ENCODE results near the gene USP9Y.

The USP9Y gene

GRCh38 chrY:12734051-12734450, 33.0 kb downstream of the USP9Y start:
- H3K36me3 ChIP-seq (ENCODE audit: insufficient read depth, low read length), result no peaks in the 10 kb centered on the region
- H3K9me3 ChIP-seq (ENCODE audit: control insufficient read depth, insufficient read depth, low read length), result no peaks in the 10 kb centered on the region
- H3K4me1 ChIP-seq (ENCODE audit: insufficient read depth, low read length), result no peaks in the 10 kb centered on the region
- H3K9ac ChIP-seq (ENCODE audit: low read depth, low read length), result no peak overlapping the region

GRCh38 chrY:12741414-12741813, 40.4 kb downstream of the USP9Y start:
- Histone ChIP-seq H3K36me3 (ENCODE audit: insufficient read depth, low read length) (no peaks in the 10 kb centered on the region), H3K9ac (ENCODE audit: low read depth, low read length) (no peak overlapping the region), H3K9me3 (ENCODE audit: control insufficient read depth, insufficient read depth, low read length) (no peaks in the 10 kb centered on the region), H3K4me1 (ENCODE audit: insufficient read depth, low read length) (no peaks in the 10 kb centered on the region)

DNA sequence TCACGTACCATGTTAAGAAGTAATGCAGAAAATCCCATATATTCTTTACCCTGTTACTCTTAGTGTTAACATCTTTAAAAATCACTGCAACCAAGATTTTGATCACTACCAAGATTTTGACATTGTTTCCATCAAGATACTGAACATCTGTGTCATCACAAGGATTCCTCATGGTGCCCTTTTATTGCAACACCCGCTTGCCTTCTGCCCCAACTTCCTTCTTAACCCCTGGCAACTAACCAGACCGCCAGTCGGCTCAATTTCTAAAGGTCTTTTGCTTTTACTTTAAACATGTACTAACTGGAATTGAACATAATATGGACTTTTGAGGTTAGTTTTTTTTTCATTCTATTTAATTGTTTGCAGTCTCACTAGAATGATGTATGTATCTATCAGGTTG, 41.7 kb downstream of the USP9Y start:
- Histone ChIP-seq H3K4me1 (ENCODE audit: insufficient read depth, low read length) (no peaks in the 10 kb centered on the region), H3K9me3 (ENCODE audit: control insufficient read depth, insufficient read depth, low read length) (no peaks in the 10 kb centered on the region), H3K36me3 (ENCODE audit: insufficient read depth, low read length) (no peaks in the 10 kb centered on the region), H3K9ac (ENCODE audit: low read depth, low read length) (no peak overlapping the region)

DNA sequence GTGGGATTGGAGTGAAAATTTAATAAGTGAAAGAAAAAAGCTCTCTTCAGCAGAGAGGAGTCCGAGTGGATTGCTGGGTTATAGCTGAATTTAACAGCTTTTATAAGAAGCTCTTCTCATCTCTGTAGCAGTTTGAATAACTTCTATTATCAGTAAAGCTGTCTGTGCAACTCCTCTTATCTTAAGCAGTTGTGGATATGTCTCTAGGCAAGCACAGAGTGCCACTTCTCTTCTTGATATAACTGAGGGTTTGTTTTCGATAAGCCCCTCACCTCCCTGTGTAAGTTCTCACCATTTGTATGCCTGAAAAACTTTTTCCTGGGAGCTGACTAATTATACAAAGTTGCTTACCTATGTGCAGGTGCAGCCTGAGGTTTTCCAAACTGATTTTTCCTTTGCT, 43.1 kb downstream of the USP9Y start:
- H3K36me3 ChIP-seq (ENCODE audit: insufficient read depth, low read length), result no peaks in the 10 kb centered on the region

DNA sequence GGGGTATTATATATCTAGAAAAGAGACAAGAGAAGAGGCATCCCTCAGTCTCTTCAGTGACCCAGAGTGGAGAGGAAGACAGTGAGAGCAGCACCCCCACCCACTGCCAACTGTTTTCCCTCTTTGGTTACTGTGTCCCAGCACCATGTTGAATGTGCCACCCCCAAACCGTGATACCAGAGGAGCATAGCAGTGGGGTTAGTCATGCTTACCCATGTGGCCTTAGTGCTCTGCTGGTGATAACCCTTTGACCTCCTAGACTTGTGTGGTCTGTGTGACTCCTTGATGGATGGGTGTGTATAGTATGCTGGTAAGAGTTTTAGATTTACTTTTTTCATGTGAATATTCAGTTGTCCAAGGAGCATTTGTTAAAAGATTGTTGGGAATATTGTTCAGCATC, 48.3 kb downstream of the USP9Y start:
- Histone ChIP-seq H3K9ac (ENCODE audit: low read depth, low read length) (no peak overlapping the region), H3K4me1 (ENCODE audit: insufficient read depth, low read length) (no peaks in the 10 kb centered on the region), H3K36me3 (ENCODE audit: insufficient read depth, low read length) (no peaks in the 10 kb centered on the region), H3K9me3 (ENCODE audit: control insufficient read depth, insufficient read depth, low read length) (no peaks in the 10 kb centered on the region)

More for the DNA sequence above, 43.1 kb downstream of the USP9Y start:
- H3K9ac ChIP-seq (ENCODE audit: low read depth, low read length), result no peak overlapping the region
- H3K9me3 ChIP-seq (ENCODE audit: control insufficient read depth, insufficient read depth, low read length), result no peaks in the 10 kb centered on the region
- no peaks in the 10 kb centered on the region for H3K4me1 ChIP-seq (ENCODE audit: insufficient read depth, low read length)

- no peak overlapping the region for H3K9ac ChIP-seq (ENCODE audit: low read depth, low read length)
- H3K36me3 ChIP-seq (ENCODE audit: insufficient read depth, low read length), result no peaks in the 10 kb centered on the region
- H3K4me1 ChIP-seq (ENCODE audit: insufficient read depth, low read length), result no peaks in the 10 kb centered on the region
- H3K9me3 ChIP-seq (ENCODE audit: control insufficient read depth, insufficient read depth, low read length), result no peaks in the 10 kb centered on the region
Measured at GRCh38 chrY:12752856-12753255, 51.8 kb downstream of the USP9Y start.

DNA sequence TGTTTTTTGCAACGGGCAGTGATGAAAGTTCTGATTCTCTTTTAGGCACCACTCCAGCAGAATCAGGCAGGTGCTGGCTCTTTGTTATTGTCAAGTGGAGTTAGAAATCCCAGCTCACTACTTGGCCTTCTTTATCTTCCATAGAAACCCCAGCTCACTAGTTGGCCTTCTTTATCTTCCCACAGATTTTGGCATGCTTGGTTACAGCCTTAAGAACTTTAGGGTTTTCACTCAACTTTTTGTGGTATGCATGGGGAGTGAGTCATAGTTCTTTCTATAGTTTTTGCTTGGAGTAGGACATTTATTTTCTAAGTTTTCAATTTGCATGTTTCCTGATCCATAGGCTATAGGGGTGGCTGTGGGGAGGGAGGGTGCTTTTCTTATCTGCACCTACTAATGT, 55.0 kb downstream of the USP9Y start:
- Histone ChIP-seq H3K9me3 (ENCODE audit: control insufficient read depth, insufficient read depth, low read length) (no peaks in the 10 kb centered on the region), H3K9ac (ENCODE audit: low read depth, low read length) (no peak overlapping the region), H3K4me1 (ENCODE audit: insufficient read depth, low read length) (no peaks in the 10 kb centered on the region), H3K36me3 (ENCODE audit: insufficient read depth, low read length) (no peaks in the 10 kb centered on the region)

DNA sequence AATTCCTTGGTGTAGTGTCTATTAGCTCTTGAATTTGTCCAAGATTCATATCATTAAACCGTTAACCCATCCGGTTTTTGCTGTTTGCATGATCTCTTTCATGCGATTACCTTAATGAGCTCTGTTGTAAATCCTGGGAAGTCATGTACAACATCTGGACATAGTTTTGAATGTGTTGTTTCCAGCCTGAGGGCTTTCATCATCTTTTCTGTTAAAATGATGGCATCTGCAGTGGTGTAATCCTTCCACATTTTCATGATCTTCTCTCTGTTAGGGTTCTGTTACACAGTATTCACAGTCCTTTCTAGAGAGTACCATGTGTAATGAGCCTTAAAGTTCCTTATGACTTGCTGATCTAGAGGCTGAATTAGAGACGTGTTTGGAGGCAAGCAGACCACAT, 64.9 kb downstream of the USP9Y start:
- no peak overlapping the region for H3K9ac ChIP-seq (ENCODE audit: low read depth, low read length)
- H3K36me3 ChIP-seq (ENCODE audit: insufficient read depth, low read length), result no peaks in the 10 kb centered on the region
- no peaks in the 10 kb centered on the region for H3K9me3 ChIP-seq (ENCODE audit: control insufficient read depth, insufficient read depth, low read length)
- no peaks in the 10 kb centered on the region for H3K4me1 ChIP-seq (ENCODE audit: insufficient read depth, low read length)

DNA sequence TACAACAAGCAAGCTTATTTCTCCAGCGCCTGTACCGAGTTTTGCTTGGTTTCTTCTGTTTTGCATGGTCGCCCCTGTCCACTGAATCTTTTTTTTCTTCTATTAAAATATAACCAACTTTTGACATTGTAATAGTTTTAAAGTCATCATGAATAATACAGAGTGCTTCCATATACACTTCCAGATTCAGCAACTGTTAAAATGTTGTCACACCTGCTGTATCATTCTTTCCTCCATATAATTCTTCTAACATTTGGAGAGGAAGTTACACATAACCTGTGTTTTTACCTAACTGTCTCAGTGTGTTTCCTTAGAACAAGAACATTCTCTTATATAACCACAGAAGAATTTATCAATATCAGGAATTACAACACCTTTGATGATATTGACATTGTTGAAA, 83.5 kb downstream of the USP9Y start:
- Histone ChIP-seq H3K36me3 (ENCODE audit: insufficient read depth, low read length) (no peaks in the 10 kb centered on the region), H3K9ac (ENCODE audit: low read depth, low read length) (no peak overlapping the region), H3K4me1 (ENCODE audit: insufficient read depth, low read length) (no peaks in the 10 kb centered on the region), H3K9me3 (ENCODE audit: control insufficient read depth, insufficient read depth, low read length) (no peaks in the 10 kb centered on the region)

GRCh38 chrY:12793999-12794398, 93.0 kb downstream of the USP9Y start:
- no peak overlapping the region for H3K9ac ChIP-seq (ENCODE audit: low read depth, low read length)
- H3K9me3 ChIP-seq (ENCODE audit: control insufficient read depth, insufficient read depth, low read length), result no peaks in the 10 kb centered on the region
- H3K36me3 ChIP-seq (ENCODE audit: insufficient read depth, low read length), result no peaks in the 10 kb centered on the region
- H3K4me1 ChIP-seq (ENCODE audit: insufficient read depth, low read length), result no peaks in the 10 kb centered on the region

- H3K9ac ChIP-seq (ENCODE audit: low read depth, low read length), result no peak overlapping the region
- H3K36me3 ChIP-seq (ENCODE audit: insufficient read depth, low read length), result no peaks in the 10 kb centered on the region
- no peaks in the 10 kb centered on the region for H3K4me1 ChIP-seq (ENCODE audit: insufficient read depth, low read length)
- H3K9me3 ChIP-seq (ENCODE audit: control insufficient read depth, insufficient read depth, low read length), result no peaks in the 10 kb centered on the region
Measured at GRCh38 chrY:12808046-12808445, 107.0 kb downstream of the USP9Y start.

- Histone ChIP-seq H3K9ac (ENCODE audit: low read depth, low read length) (no peak overlapping the region), H3K36me3 (ENCODE audit: insufficient read depth, low read length) (no peaks in the 10 kb centered on the region), H3K4me1 (ENCODE audit: insufficient read depth, low read length) (no peaks in the 10 kb centered on the region), H3K9me3 (ENCODE audit: control insufficient read depth, insufficient read depth, low read length) (no peaks in the 10 kb centered on the region)
Measured at GRCh38 chrY:12809034-12809433, 108.0 kb downstream of the USP9Y start.

- Histone ChIP-seq H3K4me1 (ENCODE audit: insufficient read depth, low read length) (no peaks in the 10 kb centered on the region), H3K36me3 (ENCODE audit: insufficient read depth, low read length) (no peaks in the 10 kb centered on the region), H3K9ac (ENCODE audit: low read depth, low read length) (no peak overlapping the region)
Measured at GRCh38 chrY:12823408-12823807, 122.4 kb downstream of the USP9Y start.

DNA sequence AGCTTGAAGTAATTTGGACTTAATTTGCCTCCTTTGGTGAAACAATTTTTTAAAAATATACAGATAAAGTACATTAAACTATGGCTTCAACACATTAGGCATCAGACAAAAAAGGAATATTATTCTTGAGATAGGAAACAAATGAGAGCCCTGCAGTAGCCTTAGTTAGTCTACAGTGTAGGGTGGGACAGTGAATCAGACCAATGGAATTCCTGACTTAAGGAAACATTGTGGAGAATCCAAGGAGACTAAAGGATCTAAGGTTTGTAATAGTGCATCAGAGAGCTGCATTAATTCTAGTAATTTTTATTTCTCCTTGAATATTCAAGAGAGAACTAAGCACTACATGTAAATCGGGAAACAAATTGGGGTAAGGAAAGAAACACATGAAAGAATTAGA, 125.8 kb downstream of the USP9Y start:
- Histone ChIP-seq H3K36me3 (ENCODE audit: insufficient read depth, low read length) (no peaks in the 10 kb centered on the region), H3K9me3 (ENCODE audit: control insufficient read depth, insufficient read depth, low read length) (no peaks in the 10 kb centered on the region), H3K9ac (ENCODE audit: low read depth, low read length) (no peak overlapping the region), H3K4me1 (ENCODE audit: insufficient read depth, low read length) (no peaks in the 10 kb centered on the region)

More at GRCh38 chrY:12823408-12823807, 122.4 kb downstream of the USP9Y start:
- H3K9me3 ChIP-seq (ENCODE audit: control insufficient read depth, insufficient read depth, low read length), result no peaks in the 10 kb centered on the region

- Histone ChIP-seq H3K9me3 (ENCODE audit: control insufficient read depth, insufficient read depth, low read length) (no peaks in the 10 kb centered on the region), H3K36me3 (ENCODE audit: insufficient read depth, low read length) (no peaks in the 10 kb centered on the region), H3K9ac (ENCODE audit: low read depth, low read length) (no peak overlapping the region), H3K4me1 (ENCODE audit: insufficient read depth, low read length) (no peaks in the 10 kb centered on the region)
Measured at GRCh38 chrY:12833284-12833683, 132.3 kb downstream of the USP9Y start.

GRCh38 chrY:12837550-12837949, 136.5 kb downstream of the USP9Y start:
- H3K36me3 ChIP-seq (ENCODE audit: insufficient read depth, low read length), result no peaks in the 10 kb centered on the region
- no peaks in the 10 kb centered on the region for H3K9me3 ChIP-seq (ENCODE audit: control insufficient read depth, insufficient read depth, low read length)
- H3K4me1 ChIP-seq (ENCODE audit: insufficient read depth, low read length), result no peaks in the 10 kb centered on the region
- H3K9ac ChIP-seq (ENCODE audit: low read depth, low read length), result no peak overlapping the region
